ENCODE data around the gene ESRRA.

ESRRA gene

DNA sequence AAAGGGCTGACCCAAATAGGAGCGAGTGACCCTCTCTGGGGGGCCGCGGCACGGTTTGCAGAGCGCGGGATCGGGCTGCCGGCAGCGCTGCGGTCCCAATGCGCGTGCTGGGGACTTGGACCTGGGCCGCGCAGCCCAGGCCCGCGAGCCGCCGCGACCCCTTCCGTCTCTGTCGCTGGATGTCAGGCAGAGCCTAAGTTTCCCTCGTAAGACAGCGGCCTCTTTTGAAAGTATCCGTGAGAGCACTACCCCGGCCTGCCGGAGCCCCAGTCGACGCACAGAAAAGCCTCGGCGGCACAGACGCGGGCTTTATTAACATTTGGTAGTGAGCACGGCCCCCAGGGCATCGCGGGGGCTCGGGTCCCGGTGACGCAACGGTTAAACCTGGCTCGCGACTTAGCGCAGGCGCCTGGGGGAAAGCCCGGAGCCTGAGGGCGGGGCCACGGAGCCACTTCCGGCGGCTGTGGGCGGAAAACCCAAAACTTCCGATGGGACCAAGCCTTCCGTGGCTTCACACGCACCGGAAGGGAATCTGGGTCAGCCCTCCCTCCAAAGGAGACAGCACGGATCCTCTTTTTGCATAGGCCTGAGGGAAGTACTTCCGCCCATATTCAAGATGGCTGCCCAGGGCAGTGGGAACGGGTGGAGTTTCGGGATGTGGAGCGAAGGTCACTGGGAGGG, 35.6 kb upstream of the ESRRA start:
- in situ Hi-C loops (cut with MboI; ENCODE audit: low sequenced_read_pairs), result no loop called here

DNA sequence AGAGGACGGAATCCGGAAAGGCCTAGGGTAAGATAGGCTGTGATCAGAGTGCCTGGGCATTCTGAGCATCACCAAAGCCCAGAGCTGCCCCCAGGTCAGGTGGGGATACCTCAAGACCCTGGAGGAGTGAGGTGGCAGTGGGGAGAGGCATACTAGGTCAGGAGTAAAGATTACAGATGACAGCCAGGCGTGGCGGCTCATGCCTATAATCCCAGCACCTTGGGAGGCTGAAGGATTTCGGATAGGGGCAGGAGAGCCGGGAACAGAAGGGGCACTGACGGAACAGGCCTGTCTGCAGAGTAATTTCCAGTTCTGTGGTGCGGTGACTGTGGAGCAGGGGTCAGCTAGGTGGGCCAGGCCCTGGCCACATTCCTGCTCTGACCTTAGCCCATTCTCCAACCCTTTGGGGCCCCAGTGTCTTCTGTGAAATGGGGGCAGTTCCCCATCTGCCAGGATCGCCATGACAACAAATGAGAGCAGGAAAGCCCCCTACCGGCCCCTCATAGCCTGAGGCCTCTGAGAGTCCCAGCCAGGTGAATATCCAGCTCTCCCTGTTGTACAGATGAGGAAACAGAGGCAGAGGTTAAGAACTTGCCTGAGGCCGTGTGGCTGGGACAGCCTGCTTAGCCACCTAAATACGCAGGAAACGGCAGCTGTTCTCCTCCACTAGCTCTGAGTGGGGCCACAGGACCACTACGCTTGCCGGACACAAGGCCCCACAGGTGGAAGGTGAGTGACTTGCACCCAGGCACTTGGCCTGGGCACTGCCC, 30.1 kb upstream of the ESRRA start:
- in situ Hi-C loops (cut with MboI; ENCODE audit: low sequenced_read_pairs), result no loop called here

DNA sequence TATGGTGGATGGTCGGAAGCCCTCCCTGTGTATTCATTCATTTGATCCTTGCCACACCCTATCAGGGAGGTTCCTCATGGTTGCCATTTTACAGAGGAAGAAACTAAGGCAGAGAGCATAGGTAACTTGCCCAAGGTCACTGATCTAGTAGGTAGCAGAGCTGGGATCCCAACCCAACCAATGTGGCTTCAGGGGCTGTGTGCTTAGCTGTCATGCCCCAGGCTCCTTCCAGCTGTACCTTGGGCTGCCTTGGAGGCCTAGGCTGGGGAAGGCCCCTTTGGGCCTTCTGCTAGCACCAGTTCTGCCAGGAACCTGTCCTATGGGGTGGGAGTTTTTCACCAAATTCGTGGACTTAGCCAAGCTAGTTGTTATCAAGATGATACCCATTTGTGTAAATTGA, 29.5 kb upstream of the ESRRA start:
- in situ Hi-C loops (cut with MboI; ENCODE audit: low sequenced_read_pairs), result no loop called here

DNA sequence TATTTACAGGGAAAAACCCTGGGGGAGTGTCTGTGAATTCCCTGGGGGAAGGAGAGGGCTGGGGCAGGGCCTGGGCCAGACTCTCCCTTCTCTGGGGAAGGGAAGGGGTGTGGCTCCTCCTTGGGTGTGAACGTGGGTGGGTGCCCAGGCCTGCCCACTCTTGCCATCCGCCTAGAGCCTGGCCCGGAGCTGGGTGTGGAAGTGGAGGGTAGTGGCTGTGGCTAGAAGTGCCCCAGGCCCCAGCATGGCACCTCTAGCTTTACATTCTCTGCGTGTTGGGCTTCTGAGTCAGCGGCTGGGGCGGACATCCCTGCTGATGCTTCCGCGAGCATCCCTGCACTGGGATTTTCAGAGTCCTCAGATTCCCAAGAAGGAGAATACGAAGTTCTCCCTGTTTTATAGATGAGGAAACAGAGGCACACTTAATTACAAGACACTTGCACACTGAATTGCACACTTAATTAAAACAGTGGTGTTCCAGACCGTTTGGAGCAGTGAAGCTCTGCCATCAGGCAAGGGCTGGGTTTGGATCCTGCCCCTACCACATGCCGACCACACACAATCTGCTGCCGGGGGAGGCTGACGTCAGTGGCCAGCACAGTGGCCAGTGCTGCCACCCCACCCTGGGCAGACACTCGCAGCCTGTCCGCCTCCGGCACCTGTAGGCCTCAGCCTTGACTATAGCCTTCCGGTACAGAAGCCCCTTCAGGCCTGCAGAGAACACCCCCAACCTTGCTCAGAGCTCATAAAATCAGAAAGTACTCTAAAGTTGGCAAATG, 28.5 kb upstream of the ESRRA start:
- in situ Hi-C loops (cut with MboI; ENCODE audit: low sequenced_read_pairs), result no loop called here

DNA sequence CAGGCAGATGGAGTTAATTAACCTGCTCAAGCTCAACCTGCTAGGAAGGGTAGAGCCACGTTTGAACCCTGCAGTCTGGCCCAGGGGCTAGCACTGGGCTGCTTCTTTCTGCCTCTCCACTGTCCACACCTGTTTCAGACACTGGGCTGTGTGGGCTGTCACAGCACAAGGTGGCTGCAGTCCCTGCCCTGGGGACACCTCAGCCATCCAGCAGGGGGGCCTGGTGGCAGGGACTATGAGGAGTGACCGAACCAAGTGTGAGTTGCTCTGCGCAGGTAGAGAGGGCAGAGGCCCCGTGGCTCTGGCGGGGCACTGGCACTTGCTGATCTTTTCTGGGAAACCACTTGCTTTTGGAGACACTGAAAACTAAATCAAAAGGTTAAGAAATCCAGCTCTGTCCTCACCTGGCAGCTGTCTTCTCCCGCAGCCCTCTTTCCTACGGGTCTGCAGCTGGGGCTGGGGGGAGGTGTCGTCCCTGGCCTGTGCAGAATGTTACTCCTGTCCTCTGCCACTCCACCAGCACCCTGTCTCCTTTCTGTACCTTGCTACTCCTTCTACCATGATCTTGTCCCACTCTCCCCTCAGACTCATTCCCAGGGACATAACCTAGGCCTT, 26.6 kb upstream of the ESRRA start:
- in situ Hi-C loops (cut with MboI; ENCODE audit: low sequenced_read_pairs), result no loop called here

DNA sequence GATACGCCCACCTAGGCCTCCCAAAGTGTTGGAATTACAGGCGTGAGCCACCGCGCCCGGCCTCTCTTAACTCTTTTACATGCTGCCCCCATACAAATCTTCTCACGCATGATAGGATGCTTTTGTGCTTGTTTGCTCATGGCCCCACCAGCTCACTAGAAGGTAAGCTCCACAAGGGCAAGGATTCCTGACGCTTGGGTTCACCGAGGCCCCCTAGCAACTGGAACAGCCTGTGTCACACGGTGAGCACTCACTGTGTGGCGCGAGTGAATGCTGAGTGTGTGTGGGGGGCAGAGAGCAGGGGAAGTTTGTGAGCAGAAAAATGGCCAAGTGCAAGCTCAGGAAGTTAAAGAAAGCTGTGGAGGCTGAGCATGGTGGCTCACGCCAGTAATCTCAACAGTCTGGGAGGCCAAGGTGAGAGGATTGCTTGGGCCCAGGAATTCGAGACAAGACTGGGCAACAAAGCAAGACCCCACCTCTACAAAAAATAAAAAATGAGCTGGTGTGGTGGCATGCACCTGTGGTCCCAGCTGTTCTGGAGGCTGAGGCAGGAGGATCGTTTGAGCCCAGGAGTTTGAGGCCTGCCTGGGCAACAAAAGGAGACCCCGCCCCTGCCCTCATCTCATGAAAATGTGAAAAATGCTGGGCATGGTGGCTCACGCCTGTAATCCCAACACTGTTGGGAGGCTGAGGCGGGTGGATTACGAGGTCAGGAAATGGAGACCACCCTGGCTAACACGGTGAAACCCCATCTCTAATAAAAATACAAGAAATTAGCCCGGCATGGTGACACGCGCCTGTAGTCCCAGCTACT, 23.2 kb upstream of the ESRRA start:
- in situ Hi-C loops (cut with MboI; ENCODE audit: low sequenced_read_pairs), result no loop called here

DNA sequence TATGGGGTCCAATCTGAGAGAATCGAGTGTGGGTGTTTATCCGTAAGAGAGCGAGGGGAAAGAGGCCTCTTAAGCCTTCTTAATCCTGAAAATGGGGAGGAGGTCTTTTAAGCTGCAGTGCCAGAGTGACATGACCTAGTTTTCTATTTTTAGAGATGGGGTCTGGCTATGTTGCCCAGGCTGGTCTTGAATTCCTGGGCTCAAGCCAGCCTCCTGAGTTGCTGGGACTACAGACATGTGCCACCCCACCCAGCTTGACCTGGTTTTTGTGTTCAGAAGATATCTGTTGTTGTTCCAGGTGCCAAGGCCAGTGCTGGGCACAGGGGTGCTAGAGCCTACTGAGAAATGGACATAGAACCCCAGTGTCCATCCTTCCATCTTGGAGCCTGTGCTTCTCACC, 22.2 kb upstream of the ESRRA start:
- in situ Hi-C loops (cut with MboI; ENCODE audit: low sequenced_read_pairs), result no loop called here

DNA sequence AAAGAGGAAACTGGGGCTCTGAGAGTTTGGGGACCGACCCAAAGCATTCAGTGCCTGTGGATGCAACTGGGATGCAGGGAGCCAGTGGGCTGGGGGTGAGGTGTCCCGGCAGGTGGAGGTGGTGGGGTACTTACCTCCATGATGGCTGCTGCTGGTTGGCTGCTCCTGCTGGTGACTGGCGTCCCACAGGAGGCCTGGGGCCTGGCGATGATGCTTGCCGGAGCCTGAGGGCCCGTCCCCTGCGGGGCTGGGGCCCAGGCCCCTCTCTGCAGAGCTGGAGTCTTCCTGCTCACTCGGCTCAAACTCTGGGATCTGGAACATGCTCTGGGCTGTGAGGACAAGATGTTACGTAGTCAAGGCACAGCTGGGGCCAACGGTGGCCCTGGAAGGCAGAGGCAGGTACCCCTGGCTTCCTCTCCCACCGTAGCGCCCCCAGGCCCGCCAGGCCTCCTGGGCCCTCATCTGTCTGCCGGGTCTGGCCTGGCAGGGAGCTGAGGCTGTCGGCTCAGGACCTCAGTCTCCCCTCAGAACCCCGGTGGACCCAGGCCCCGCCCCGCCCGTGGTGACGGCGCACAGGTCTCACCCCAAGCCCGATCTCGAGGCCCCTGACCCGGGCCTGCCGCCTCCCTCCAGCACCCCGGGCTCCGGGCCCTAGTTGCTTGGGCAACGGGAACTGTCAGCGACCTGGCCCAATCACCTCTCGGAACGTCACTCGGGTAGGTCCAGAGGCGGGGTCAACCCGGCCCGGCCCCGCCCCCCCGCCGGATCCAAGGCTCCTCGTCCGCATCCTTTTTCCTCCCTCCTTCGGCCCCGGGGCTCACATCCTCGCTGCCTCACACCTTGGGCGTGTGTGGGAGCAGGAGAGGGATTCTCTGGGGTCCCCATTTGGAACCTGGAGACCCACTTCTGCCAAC, 21.0 kb upstream of the ESRRA start, which contains the start of gene BAD:
TSS of gene BAD (minus strand) at position 618 of the 914 bp plus-strand sequence. CDS start at position 321, 297 bp downstream.
- in situ Hi-C loops (cut with MboI; ENCODE audit: low sequenced_read_pairs), result no loop called here

DNA sequence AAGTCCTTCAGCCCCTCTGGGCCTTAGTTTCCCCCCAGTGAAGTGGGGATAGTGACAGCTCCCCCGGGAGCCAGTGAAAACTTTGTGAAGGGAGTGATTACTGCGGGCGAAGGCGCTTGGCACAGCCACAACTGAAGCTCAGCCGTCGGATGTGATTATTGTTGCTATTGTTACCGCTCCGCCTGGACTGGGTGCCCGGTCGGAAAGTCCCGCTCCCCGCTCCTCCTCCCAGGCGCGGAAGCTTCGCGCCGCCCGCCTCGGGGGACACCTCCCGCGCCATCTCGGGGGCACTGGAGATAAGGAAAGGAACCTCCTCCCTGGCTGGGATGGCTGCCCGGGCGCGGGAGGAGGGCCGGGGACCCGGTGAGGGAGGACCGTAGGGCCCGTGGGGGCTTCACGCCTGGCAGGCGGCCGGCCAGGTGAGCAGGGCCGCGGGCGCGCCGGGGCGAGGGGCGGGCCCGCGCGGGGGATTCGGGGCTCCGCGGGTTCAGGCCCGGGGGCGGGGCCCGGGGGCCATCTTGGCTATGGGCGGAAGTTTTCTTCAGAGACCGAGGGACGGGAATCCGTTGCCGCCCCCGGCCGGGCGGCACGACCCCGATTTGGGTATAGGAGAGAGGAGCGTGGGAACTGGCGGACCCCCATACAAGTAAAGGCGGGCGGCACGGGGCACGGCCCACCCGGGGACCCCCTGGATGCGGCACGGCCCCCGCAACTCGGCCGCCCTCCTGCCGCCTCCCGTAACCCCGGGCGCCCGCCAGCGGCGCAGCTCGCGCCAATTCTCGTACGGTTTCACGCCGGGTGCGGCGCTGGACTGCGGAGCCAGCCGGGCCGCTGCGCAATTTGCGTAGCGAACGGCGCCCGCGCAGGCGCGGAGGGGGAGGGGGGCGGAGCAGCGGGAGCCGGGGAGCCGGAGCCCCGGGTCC, 20.1 kb upstream of the ESRRA start, which contains the start of gene GPR137:
TSS of gene GPR137 (plus strand) at position 887 of the 923 bp plus-strand sequence. CDS start 677 bp downstream, outside the sequence.
- in situ Hi-C loops (cut with MboI; ENCODE audit: low sequenced_read_pairs), result no loop called here

DNA sequence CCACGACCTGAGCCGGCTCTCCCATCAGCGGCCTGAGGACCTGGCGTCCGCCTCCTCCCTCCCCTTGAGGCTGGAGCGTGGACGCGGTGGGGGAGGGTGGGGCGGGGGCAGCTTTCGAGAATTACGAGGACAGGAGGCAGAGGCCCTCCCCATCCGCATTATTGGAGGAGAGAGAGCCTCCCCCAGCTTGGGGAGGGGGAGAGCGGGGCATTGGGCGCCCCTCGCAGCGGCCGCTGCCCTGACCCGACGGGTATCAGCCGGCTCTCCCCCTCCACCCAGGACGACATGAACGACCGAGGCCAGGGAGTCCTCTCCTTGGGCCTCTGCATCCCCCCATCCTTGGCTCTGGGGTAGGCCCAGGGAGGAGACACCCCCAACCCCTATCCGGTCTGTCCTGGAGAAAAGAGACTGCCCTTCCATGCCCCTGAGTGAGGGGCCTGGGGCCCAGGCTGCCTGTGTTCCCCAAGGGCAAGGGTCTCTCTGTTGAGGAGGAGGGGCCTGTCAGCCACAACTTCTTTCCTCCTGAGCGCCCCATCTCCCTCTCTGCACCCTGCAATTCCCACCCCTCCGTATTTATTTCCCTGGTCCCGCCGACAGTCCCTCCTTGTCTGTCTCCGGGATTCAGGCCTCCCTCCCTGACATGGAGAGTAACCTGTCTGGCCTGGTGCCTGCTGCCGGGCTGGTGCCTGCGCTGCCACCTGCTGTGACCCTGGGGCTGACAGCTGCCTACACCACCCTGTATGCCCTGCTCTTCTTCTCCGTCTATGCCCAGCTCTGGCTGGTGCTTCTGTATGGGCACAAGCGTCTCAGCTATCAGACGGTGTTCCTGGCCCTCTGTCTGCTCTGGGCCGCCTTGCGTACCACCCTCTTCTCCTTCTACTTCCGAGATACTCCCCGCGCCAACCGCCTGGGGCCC, 19.2 kb upstream of the ESRRA start:
- in situ Hi-C loops (cut with MboI; ENCODE audit: low sequenced_read_pairs), result no loop called here

DNA sequence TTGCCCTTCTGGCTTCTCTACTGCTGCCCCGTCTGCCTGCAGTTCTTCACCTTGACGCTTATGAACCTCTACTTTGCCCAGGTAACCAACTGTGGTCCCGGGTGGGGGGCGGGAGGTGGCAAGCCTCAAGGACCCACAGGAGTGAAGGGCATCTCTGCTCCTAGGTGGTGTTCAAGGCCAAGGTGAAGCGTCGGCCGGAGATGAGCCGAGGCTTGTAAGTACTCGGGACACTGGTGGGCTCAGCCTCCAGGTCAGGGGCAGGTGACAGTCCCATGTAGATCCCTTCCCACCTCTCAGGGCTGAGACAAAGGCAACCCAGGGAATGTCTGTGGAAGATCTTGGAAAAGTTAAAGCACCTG, 18.5 kb upstream of the ESRRA start:
- in situ Hi-C loops (cut with MboI; ENCODE audit: low sequenced_read_pairs), result no loop called here

DNA sequence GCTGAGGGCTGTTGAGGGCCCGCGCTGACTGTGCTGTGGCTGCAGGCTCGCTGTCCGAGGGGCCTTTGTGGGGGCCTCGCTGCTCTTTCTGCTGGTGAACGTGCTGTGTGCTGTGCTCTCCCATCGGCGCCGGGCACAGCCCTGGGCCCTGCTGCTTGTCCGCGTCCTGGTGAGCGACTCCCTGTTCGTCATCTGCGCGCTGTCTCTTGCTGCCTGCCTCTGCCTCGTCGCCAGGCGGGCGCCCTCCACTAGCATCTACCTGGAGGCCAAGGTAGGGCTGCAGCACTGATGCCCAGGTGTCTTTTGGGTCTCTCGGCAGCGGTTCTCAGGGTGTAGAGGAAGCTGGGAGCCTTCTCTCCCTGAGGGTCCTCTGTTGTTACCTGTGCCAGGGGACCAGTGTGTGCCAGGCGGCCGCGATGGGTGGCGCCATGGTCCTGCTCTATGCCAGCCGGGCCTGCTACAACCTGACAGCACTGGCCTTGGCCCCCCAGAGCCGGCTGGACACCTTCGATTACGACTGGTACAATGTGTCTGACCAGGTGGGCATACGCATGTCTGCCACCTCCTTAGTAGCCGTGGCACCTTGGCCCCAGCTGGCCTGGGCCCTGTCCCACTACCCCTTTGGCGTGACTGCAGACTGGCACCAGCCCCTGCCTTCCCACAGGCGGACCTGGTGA, 17.5 kb upstream of the ESRRA start:
- in situ Hi-C loops (cut with MboI; ENCODE audit: low sequenced_read_pairs), result no loop called here

DNA sequence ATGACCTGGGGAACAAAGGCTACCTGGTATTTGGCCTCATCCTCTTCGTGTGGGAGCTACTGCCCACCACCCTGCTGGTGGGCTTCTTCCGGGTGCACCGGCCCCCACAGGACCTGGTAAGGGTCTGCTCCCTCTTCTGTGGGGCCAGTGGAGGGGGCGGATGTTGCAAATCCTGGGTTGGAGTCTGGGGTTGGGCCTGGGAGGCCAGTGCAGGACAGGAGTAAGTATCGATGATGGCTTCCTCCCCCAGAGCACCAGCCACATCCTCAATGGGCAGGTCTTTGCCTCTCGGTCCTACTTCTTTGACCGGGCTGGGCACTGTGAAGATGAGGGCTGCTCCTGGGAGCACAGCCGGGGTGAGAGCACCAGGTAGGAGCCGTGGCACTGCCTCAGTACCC, 17.0 kb upstream of the ESRRA start:
- in situ Hi-C loops (cut with MboI; ENCODE audit: low sequenced_read_pairs), result no loop called here

DNA sequence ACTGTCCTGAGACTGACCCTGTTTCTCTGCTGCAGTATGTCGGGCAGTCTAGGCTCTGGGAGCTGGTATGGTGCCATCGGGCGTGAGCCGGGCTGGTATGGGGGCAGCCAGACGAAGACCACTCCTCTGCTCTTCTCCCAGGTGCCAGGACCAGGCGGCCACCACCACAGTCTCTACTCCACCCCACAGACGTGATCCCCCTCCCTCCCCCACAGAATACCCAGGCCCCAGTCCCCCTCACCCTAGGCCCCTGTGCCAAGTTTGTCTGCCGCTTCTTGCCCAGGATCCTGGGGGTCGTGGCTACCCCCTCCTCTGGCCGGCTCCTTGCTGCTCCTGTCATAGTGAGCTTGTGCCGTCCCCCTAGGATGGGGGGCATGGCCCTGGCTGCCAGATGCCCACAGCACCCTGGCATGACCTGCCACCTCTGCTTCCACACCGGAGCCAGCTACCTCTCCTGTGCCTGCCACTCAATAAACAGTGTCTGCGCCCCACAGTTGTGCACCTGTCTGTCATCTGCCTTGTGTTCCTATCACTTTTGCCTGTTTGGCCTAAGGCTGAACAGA, 16.2 kb upstream of the ESRRA start:
- in situ Hi-C loops (cut with MboI; ENCODE audit: low sequenced_read_pairs), result no loop called here

DNA sequence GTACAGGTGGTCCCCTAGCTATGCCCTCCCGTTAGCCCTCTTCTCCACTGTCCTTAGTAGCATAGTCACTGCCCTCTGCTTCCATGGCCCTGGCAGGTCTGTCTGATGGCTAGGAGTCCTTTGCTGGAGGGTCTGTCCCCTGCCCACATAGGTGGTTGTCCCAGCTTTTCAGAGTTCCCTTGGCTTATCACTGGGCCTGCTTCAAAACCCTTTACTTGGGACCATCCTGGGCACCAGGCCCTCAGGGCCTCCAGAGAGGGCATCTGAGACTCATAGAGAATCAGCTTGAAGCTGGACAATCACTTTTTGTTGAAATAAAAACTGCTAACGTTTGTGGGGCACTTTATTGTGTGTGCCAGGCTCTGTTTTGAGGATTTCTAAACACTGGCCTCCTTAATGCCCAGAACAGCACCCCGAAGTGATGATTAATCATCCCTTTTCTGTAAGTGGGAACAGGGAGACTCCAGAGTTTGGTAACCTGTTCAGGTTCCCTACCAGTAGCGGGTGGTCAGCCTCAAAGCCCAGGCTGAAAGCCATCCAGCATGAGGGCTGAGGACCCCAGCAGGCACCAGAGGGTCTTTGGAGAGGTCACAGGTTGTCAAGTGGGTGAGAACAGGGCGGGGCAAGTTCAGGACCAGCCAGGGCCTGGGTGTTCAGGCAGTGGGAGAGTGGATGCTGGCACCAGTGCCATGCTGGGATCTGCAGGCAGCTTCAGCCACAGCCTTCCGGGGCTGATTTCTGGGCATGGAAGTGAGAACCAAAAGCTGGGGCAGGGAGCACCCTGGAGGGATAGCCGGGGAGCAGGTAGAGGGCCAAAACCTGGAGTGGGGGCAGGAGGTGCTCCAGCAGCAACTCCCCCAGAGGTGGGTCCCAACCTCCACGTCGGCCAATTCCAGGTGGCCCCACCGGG, 14.7 kb upstream of the ESRRA start:
- in situ Hi-C loops (cut with MboI; ENCODE audit: low sequenced_read_pairs), result no loop called here
